Nephron progenitor cell (in vitro differentiated cells): ENCODE measurements around the gene SLX4IP.

ENCODE experiments used
- DNase-seq: peaks from one replicate; pipeline ENCODE4 v3.0.0; 2021
- H3K27ac Mint-ChIP-seq: 2 replicates; pipeline ENCODE4 v1.8.0; 2021; ENCODE audit warnings: mild to moderate bottlenecking, moderate library complexity, mixed read lengths
- H3K27me3 Mint-ChIP-seq: 2 replicates; pipeline ENCODE4 v1.8.0; 2021; ENCODE audit warnings: mild to moderate bottlenecking, low read depth, mixed read lengths; ENCODE audit not compliant: poor library complexity
- H3K36me3 Mint-ChIP-seq: 2 replicates; pipeline ENCODE4 v1.8.0; 2021; ENCODE audit warnings: low read depth, mixed read lengths
- H3K4me1 Mint-ChIP-seq: 2 replicates; pipeline ENCODE4 v1.8.0; 2021; ENCODE audit warnings: mixed read lengths
- H3K4me3 Mint-ChIP-seq: 2 replicates; pipeline ENCODE4 v1.8.0; 2021; ENCODE audit warnings: mild to moderate bottlenecking, moderate library complexity, mixed read lengths
- H3K9me3 Mint-ChIP-seq: 2 replicates; pipeline ENCODE4 v1.8.0; 2021; ENCODE audit warnings: mild to moderate bottlenecking, moderate library complexity, mixed read lengths
- CTCF ChIP-seq: fragments of 200-600 bp; sonication (generic); IDR thresholded peaks from 2 replicates; pipeline ENCODE4 v1.5.0; 2021; ENCODE audit warnings: antibody characterized with exemption

SLX4IP gene

GRCh38 chr20:10555393-10555792 lies 120.3 kb downstream of the SLX4IP start:
- DNase-seq = no peak
- Mint-ChIP-seq H3K27me3 (peaks cover 3% of the 10 kb centered on the region), H3K4me1 (peaks cover 70% of the 10 kb centered on the region), H3K27ac (no peak overlapping the region), H3K36me3 (no peaks in the 10 kb centered on the region), H3K9me3 (no peaks in the 10 kb centered on the region), H3K4me3 (no peak overlapping the region)
- TF ChIP-seq CTCF = no peak

- Mint-ChIP-seq H3K4me1 (peaks cover 65% of the 10 kb centered on the region), H3K4me3 (no peak overlapping the region), H3K27me3 (no peaks in the 10 kb centered on the region), H3K9me3 (no peaks in the 10 kb centered on the region), H3K27ac (peak overlapping the region; percentile 2), H3K36me3 (no peaks in the 10 kb centered on the region)
- DNase-seq = no peak
- no peak for TF ChIP-seq CTCF
These were observed 120.8 kb downstream of the SLX4IP start for GRCh38 chr20:10555865-10556308.

DNA sequence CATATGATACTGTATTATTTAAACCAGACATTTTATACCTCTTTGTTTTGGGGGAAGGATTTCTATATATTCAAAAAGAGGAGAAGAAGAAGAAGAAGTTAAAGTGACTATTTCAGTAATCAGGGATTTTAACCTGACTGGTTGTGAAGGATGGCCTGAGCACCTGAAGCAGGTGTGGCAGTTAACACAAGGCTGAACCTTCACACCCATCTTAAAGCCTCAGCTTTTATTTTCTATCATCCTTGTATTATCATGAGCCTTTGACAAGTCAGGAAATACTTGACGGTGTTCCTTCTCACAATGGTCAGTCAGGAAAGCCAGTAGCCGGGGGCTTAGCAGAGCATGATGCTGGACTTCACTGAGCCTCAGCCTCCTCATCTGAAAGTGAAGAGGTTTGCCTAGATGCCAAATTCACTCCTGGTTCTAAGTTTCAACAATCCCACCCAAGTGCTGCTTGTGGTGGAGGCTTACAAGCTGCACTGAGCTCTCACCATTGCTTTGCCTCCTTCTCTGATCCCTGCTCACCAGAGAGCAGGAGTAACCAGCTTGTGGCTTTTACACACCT lies 121.5 kb downstream of the SLX4IP start:
- TF ChIP-seq CTCF = no peak
- Mint-ChIP-seq H3K27ac (no peak overlapping the region), H3K4me1 (peaks cover 58% of the 10 kb centered on the region), H3K36me3 (peaks cover 6% of the 10 kb centered on the region), H3K27me3 (no peaks in the 10 kb centered on the region), H3K9me3 (peaks cover 1% of the 10 kb centered on the region), H3K4me3 (no peak overlapping the region)
- DNase-seq = no peak

DNA sequence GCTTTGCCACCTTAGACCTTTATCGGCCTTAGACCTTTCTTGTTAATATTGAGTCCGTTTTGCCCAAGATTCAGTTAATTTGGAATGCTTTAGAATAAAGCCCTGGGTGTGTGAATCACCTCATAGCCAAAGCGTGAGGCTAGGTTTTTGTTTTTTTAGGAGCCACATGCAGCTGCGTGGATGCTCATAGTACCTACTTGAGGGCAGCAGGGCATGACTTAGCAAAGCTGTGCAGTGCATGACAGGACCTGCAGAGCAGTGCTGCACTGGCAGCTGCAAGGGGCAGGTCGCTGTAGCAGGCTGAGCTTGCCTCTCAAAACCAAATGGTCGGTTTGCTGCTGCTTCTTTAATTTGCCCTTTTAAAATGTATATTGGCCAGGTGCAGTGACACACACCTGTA lies 122.6 kb downstream of the SLX4IP start:
- Mint-ChIP-seq H3K36me3 (peaks cover 15% of the 10 kb centered on the region), H3K4me3 (no peak overlapping the region), H3K27ac (no peak overlapping the region), H3K27me3 (no peaks in the 10 kb centered on the region), H3K9me3 (peaks cover 9% of the 10 kb centered on the region), H3K4me1 (peaks cover 47% of the 10 kb centered on the region)
- no peak for DNase-seq
- no peak for TF ChIP-seq CTCF

- no peak for DNase-seq
- no peak for TF ChIP-seq CTCF
- Mint-ChIP-seq H3K27ac (peak overlapping the region; percentile 11), H3K4me3 (no peak overlapping the region), H3K36me3 (peaks cover 26% of the 10 kb centered on the region), H3K27me3 (no peaks in the 10 kb centered on the region), H3K4me1 (peaks cover 37% of the 10 kb centered on the region), H3K9me3 (peaks cover 19% of the 10 kb centered on the region)
These were observed 123.6 kb downstream of the SLX4IP start for GRCh38 chr20:10558635-10559187.

- Mint-ChIP-seq H3K27me3 (no peaks in the 10 kb centered on the region), H3K36me3 (peaks cover 31% of the 10 kb centered on the region), H3K4me3 (no peak overlapping the region), H3K4me1 (peaks cover 36% of the 10 kb centered on the region), H3K9me3 (peaks cover 25% of the 10 kb centered on the region), H3K27ac (no peak overlapping the region)
- DNase-seq = no peak
- no peak for TF ChIP-seq CTCF
These were observed 124.2 kb downstream of the SLX4IP start for GRCh38 chr20:10559266-10559665.
